ENCODE measurements around the gene TBKBP1.

DNA sequence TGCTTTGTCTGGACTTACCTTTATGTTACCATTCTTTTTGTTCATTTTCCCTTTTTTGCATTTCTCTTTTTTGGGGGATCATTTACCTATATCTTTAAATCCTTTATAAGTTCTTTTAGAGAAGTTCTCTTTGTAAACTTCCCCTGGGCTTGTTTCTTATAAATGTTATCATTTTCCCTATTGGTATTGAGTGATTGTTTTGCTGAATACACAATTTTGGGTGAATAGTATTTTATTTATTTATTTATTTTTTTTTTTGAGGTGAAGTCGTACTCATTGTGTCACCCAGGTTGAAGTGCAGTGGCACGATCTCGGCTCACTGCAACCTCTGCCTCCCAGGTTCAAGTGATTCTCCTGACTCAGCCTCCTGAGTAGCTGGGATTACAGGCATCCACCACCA is 57.5 kb downstream of the TBKBP1 start:
- TF ChIP-seq, protein P1, sequence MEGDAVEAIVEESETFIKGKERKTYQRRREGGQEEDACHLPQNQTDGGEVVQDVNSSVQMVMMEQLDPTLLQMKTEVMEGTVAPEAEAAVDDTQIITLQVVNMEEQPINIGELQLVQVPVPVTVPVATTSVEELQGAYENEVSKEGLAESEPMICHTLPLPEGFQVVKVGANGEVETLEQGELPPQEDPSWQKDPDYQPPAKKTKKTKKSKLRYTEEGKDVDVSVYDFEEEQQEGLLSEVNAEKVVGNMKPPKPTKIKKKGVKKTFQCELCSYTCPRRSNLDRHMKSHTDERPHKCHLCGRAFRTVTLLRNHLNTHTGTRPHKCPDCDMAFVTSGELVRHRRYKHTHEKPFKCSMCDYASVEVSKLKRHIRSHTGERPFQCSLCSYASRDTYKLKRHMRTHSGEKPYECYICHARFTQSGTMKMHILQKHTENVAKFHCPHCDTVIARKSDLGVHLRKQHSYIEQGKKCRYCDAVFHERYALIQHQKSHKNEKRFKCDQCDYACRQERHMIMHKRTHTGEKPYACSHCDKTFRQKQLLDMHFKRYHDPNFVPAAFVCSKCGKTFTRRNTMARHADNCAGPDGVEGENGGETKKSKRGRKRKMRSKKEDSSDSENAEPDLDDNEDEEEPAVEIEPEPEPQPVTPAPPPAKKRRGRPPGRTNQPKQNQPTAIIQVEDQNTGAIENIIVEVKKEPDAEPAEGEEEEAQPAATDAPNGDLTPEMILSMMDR (IDR thresholded peaks at IDR 0.05; ENCODE audit: low read length), result no peak
- no peak for TF ChIP-seq EZH2 (IDR thresholded peaks at IDR 0.05; ENCODE audit: borderline replicate concordance, low read length)

Data from OCI-LY1 (cell line).